Type B pancreatic cell (in vitro differentiated cells): ENCODE measurements around the gene MPND. TPM values are rescaled to one million over a fixed set of nuclear protein-coding genes. Genes with fewer than 3 reads are reported as not detected.

Source experiments
- DNase-seq: peaks from one replicate; pipeline ENCODE4 v3.0.0; 2021; ENCODE audit warnings: mixed read lengths; ENCODE audit not compliant: unreplicated experiment; ENCODE audit errors: extremely low spot score
- H3K27ac Mint-ChIP-seq: 2 replicates; pipeline ENCODE4 v1.8.0; 2021; ENCODE audit warnings: mild to moderate bottlenecking, mixed read lengths
- H3K27me3 Mint-ChIP-seq: 2 replicates; pipeline ENCODE4 v1.8.0; 2021; ENCODE audit warnings: mixed read lengths
- H3K36me3 Mint-ChIP-seq: 2 replicates; pipeline ENCODE4 v1.8.0; 2021; ENCODE audit warnings: mixed read lengths
- H3K4me1 Mint-ChIP-seq: one replicate; pipeline ENCODE4 v1.8.0; 2021; ENCODE audit warnings: mixed read lengths; ENCODE audit not compliant: unreplicated experiment
- H3K4me3 Mint-ChIP-seq: 2 replicates; pipeline ENCODE4 v1.8.0; 2021; ENCODE audit warnings: mild to moderate bottlenecking, mixed read lengths
- H3K9me3 Mint-ChIP-seq: 2 replicates; pipeline ENCODE4 v1.8.0; 2021; ENCODE audit warnings: mixed read lengths
- CTCF ChIP-seq: fragments of 200-600 bp; sonication (generic); conservative IDR thresholded peaks from 2 replicates; pipeline ENCODE4 v1.5.0; 2021; ENCODE audit warnings: antibody characterized with exemption, mild to moderate bottlenecking
- total RNA-seq: library from RNA; stranded (reverse); gene quantifications from 2 replicates; pipeline ENCODE4 v1.2.1, GENCODE V29; 2021; ENCODE audit warnings: low replicate concordance

The MPND gene
- total RNA-seq, 1 donor from 2014 or later = 43.6 TPM

GRCh38 chr19:4376991-4377781, 33.8 kb downstream of the MPND start:
- H3K27me3 Mint-ChIP-seq = no peaks in the 10 kb centered on the region
- peaks cover 3% of the 10 kb centered on the region for H3K36me3 Mint-ChIP-seq
- peak overlapping the region; percentile 95 for H3K27ac Mint-ChIP-seq
- H3K4me1 Mint-ChIP-seq = peaks cover 35% of the 10 kb centered on the region
- no peak overlapping the region for H3K4me3 Mint-ChIP-seq
- no peaks in the 10 kb centered on the region for H3K9me3 Mint-ChIP-seq
- DNase-seq = no peak
- no peak for TF ChIP-seq CTCF

GRCh38 chr19:4378886-4379285, 35.5 kb downstream of the MPND start:
- no peak for TF ChIP-seq CTCF
- no peak overlapping the region for H3K4me3 Mint-ChIP-seq
- DNase-seq = no peak
- H3K36me3 Mint-ChIP-seq = peaks cover 3% of the 10 kb centered on the region
- no peaks in the 10 kb centered on the region for H3K27me3 Mint-ChIP-seq
- peak overlapping the region; percentile 87 for H3K27ac Mint-ChIP-seq
- no peaks in the 10 kb centered on the region for H3K9me3 Mint-ChIP-seq
- peaks cover 32% of the 10 kb centered on the region for H3K4me1 Mint-ChIP-seq

- H3K27me3 Mint-ChIP-seq = no peaks in the 10 kb centered on the region
- no peak for DNase-seq
- no peak for TF ChIP-seq CTCF
- peak overlapping the region; percentile 83 for H3K27ac Mint-ChIP-seq
- no peaks in the 10 kb centered on the region for H3K9me3 Mint-ChIP-seq
- peaks cover 3% of the 10 kb centered on the region for H3K36me3 Mint-ChIP-seq
- H3K4me1 Mint-ChIP-seq = peaks cover 30% of the 10 kb centered on the region
- peak overlapping the region; percentile 13 for H3K4me3 Mint-ChIP-seq
These were observed 36.3 kb downstream of the MPND start for GRCh38 chr19:4379383-4380253.

- peaks cover 3% of the 10 kb centered on the region for H3K36me3 Mint-ChIP-seq
- peak overlapping the region; percentile 13 for H3K4me3 Mint-ChIP-seq
- H3K27ac Mint-ChIP-seq = peak overlapping the region; percentile 83
- H3K27me3 Mint-ChIP-seq = no peaks in the 10 kb centered on the region
- H3K9me3 Mint-ChIP-seq = no peaks in the 10 kb centered on the region
- peaks cover 30% of the 10 kb centered on the region for H3K4me1 Mint-ChIP-seq
- no peak for TF ChIP-seq CTCF
- DNase-seq = no peak
These were observed 36.9 kb downstream of the MPND start for GRCh38 chr19:4380254-4380727.

- Mint-ChIP-seq H3K27ac (peak overlapping the region; percentile 31), H3K36me3 (no peaks in the 10 kb centered on the region), H3K4me3 (no peak overlapping the region), H3K4me1 (peaks cover 29% of the 10 kb centered on the region), H3K9me3 (no peaks in the 10 kb centered on the region), H3K27me3 (no peaks in the 10 kb centered on the region)
- TF ChIP-seq CTCF = no peak
- no peak for DNase-seq
These were observed 42.1 kb downstream of the MPND start for GRCh38 chr19:4385291-4386040.
